Activated CD4-positive, alpha-beta memory T cell treated with anti-CD3 and anti-CD28 coated beads, Interleukin-2, amount 10 ng/mL, durations not matched to agents 7 days and 5 days (primary cell): Measurements from ENCODE around the gene NTSR1. TPM values are rescaled to one million over a fixed set of nuclear protein-coding genes. Genes with fewer than 3 reads are reported as not detected.

ENCODE experiments used
- CTCF ChIA-PET: fragments of 350-600 bp; sonication (Branson Sonifier 250); formaldehyde crosslinking; loops from one replicate; lab custom pipeline; 2021; ENCODE audit warnings: antibody characterized with exemption, inconsistent platforms; lab: Charles Lee
- POLR2A ChIA-PET: fragments of 350-600 bp; sonication (Branson Sonifier 250); formaldehyde crosslinking; loops from one replicate; lab custom pipeline; 2021; ENCODE audit warnings: antibody characterized with exemption; lab: Charles Lee
- DNase-seq: peaks from one replicate; pipeline ENCODE4 v3.0.0-alpha.2; 2020
- H3K27ac Mint-ChIP-seq: one replicate; pipeline ENCODE4 v1.8.0; 2021; ENCODE audit warnings: mild to moderate bottlenecking, mixed read lengths
- H3K27me3 Mint-ChIP-seq: one replicate; pipeline ENCODE4 v1.8.0; 2021; ENCODE audit warnings: mixed read lengths
- H3K36me3 Mint-ChIP-seq: one replicate; pipeline ENCODE4 v1.8.0; 2021; ENCODE audit warnings: low read depth, mixed read lengths
- H3K4me1 Mint-ChIP-seq: one replicate; pipeline ENCODE4 v1.8.0; 2021; ENCODE audit warnings: mixed read lengths
- H3K4me3 Mint-ChIP-seq: one replicate; pipeline ENCODE4 v1.8.0; 2021; ENCODE audit warnings: mild to moderate bottlenecking, mixed read lengths
- H3K9me3 Mint-ChIP-seq: one replicate; pipeline ENCODE4 v1.8.0; 2021; ENCODE audit warnings: mixed read lengths
- total RNA-seq, 2 experiments: library from RNA; stranded (reverse); gene quantifications; one replicate each; pipeline ENCODE4 v1.2.3, GENCODE V29; 2021

Gene NTSR1
- not detected for total RNA-seq

DNA sequence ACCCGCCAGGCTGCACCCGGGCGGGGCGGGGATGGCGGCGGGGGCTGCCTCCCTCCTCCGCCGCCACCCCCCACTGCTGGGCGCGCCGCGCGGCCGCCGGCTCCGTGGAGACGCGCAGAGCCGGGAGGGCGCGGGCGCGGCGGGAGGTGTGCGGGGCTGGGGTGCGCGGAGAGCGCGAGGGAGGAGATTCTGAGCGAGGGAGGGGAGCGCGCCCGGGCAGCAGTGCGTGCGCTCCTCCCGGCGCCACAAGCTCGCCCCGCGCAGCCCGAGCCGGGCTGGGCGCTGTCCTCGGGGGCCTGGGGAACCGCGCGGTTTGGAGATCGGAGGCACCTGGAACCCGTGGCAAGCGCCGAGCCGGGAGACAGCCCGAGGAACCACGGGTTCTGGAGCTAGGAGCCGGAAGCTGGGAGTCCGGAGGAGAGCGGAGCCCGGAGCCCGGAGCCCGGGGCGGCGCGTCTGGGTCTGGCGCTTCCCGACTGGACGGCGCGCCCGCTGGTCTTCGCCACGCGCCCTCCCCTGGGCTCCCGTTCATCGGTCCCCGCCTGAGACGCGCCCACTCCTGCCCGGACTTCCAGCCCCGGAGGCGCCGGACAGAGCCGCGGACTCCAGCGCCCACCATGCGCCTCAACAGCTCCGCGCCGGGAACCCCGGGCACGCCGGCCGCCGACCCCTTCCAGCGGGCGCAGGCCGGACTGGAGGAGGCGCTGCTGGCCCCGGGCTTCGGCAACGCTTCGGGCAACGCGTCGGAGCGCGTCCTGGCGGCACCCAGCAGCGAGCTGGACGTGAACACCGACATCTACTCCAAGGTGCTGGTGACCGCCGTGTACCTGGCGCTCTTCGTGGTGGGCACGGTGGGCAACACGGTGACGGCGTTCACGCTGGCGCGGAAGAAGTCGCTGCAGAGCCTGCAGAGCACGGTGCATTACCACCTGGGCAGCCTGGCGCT lies at the start of gene NTSR1:
Gene NTSR1, plus strand, starts transcription at position 246 of the 946 bp plus-strand sequence. Its CDS starts 372 bp downstream, at position 618.
- H3K27me3 Mint-ChIP-seq: peaks cover 27% of the 10 kb centered on the region
- H3K27ac Mint-ChIP-seq: no peak within 1 kb of the TSS
- DNase-seq: no peak
- no peaks in the 10 kb centered on the region for H3K9me3 Mint-ChIP-seq
- no peaks in the 10 kb centered on the region for H3K36me3 Mint-ChIP-seq
- peaks cover 11% of the 10 kb centered on the region for H3K4me1 Mint-ChIP-seq
- ChIA-PET CTCF (interaction anchor here (0.9 kb wide), 1 partner anchor 12 kb away, joined by 3 read pairs; no protein-coding TSS in a partner anchor), POLR2A (no interaction called here)
- H3K4me3 Mint-ChIP-seq: no peak within 1 kb of the TSS

DNA sequence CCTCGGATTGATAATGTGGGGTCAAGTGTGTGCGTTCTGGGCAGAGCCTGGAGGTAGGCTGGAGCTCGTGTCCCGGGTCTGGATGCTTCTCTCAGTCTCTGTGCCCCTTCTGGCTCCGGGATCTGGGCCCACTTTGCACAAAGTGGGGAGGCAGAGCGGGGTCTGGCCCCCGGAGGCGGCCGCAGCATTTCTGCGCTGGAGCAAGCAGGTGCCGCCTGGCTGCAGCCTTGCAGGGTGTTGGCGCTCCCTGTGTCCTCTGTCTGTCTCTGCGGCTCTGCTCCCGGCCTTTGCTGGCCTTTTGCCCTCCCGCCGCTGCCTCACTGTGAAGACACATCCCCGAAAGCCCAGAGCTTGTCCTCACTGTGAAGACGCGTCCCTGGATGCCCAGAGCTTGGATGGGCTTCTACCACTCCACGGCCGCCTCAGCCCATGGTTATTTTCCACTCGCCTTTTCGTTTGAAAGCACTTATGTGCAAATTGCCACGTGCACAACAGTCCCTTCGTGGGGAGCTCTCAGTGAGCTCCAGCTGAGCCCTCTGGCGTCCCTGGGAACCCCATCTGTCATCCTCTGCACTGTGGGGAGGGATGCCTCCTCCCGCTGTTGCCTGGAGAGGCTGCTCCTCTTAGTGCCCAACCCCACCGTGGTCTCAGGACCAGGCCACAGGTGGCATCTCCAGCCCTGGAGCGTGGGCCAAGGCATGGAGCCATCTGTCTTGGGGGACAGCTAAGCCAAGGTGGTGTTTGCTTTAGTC lies 49.0 kb upstream of the NTSR1 start:
- Mint-ChIP-seq H3K27ac (no peak overlapping the region), H3K36me3 (peaks cover 15% of the 10 kb centered on the region), H3K9me3 (no peaks in the 10 kb centered on the region), H3K4me1 (no peaks in the 10 kb centered on the region), H3K27me3 (no peaks in the 10 kb centered on the region), H3K4me3 (no peak overlapping the region)
- POLR2A ChIA-PET: no interaction called here
- DNase-seq: no peak
- CTCF ChIA-PET: no interaction called here

DNA sequence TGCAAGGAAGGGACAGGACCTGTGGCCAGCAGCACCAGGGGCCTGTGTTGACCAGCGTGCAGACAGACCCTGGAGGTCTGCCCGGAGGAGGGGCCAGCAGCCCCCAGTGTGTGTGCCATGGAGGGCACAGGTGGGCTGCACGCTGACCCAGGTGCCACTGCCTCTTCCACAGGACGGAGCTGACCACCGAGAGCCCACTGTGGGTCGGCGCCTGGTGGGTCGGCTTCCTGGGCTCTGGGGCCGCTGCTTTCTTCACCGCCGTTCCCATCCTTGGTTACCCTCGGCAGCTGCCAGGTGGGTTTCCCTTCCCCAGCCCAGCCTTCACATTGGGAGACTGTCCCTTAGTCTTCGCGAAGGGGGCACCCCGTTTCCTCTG lies 48.4 kb upstream of the NTSR1 start:
- POLR2A ChIA-PET: no interaction called here
- H3K4me1 Mint-ChIP-seq: no peaks in the 10 kb centered on the region
- CTCF ChIA-PET: no interaction called here

DNA sequence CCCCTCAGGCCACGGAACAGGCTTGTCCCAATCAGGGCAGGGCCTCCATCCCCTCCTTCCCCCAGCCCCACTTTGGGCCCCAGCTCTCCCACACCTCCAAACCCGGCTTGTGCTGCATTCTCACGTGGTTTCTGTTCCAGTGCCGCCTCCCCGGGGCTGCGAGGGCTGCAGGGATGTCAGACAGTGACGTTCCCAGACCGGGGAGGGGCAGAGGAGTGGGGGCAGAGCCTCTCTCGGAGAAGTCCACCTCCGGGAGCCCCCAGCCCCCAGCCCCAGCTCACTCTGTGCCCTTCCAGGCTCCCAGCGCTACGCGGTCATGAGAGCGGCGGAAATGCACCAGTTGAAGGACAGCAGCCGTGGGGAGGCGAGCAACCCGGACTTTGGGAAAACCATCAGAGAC lies 47.9 kb upstream of the NTSR1 start:
- Mint-ChIP-seq H3K27ac (no peak overlapping the region), H3K4me3 (no peak overlapping the region), H3K4me1 (no peaks in the 10 kb centered on the region), H3K27me3 (no peaks in the 10 kb centered on the region), H3K36me3 (peaks cover 15% of the 10 kb centered on the region), H3K9me3 (no peaks in the 10 kb centered on the region)
- no peak for DNase-seq
- ChIA-PET CTCF (no interaction called here), POLR2A (no interaction called here)

More for the DNA sequence above, 48.4 kb upstream of the NTSR1 start:
- H3K9me3 Mint-ChIP-seq: no peaks in the 10 kb centered on the region
- H3K27ac Mint-ChIP-seq: no peak overlapping the region
- no peak overlapping the region for H3K4me3 Mint-ChIP-seq
- no peak for DNase-seq
- peaks cover 15% of the 10 kb centered on the region for H3K36me3 Mint-ChIP-seq
- H3K27me3 Mint-ChIP-seq: no peaks in the 10 kb centered on the region

DNA sequence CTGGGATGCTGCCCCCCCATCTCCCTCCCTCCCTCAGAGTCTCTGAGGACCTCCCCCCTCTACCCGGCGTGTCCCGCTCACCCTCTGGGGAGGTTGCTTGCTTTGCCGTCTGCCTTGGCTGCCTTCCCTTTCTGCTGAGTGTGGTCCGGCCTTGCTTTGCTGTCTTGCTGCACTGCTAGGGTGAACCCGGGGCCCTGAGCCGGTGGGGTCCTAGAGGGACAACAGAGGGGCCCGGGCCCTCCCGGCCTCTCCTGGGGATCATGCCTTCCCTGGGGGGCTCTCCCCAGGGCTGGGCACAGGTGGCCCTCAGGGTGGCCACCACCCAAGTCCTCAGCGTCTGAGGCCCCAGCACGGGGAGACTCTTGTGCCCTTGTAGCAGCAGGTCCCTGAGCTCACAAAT lies 47.0 kb upstream of the NTSR1 start:
- no peaks in the 10 kb centered on the region for H3K9me3 Mint-ChIP-seq
- H3K27me3 Mint-ChIP-seq: no peaks in the 10 kb centered on the region
- H3K4me1 Mint-ChIP-seq: no peaks in the 10 kb centered on the region
- DNase-seq: no peak
- no peak overlapping the region for H3K27ac Mint-ChIP-seq
- H3K4me3 Mint-ChIP-seq: no peak overlapping the region
- ChIA-PET POLR2A (no interaction called here), CTCF (no interaction called here)
- peaks cover 15% of the 10 kb centered on the region for H3K36me3 Mint-ChIP-seq

DNA sequence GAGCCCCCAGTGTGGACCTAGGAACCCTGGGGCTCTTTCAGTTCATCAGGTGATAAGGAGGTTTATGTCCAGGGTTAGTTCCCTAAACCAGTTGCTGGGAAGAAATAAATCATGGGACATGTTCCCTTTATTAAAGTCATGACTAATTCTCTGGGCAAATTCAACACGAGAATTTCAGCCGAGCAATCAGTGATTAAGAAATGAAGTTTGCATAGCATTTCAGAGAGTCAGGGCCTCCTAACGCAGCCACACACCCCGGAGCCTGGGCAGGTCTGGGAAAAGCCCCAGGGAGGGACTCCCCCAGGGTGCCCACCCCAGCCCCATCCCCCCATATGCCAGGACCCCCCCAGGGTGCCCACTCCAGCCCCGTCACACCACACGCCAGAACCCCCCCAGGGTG lies 46.2 kb upstream of the NTSR1 start:
- Mint-ChIP-seq H3K9me3 (no peaks in the 10 kb centered on the region), H3K27me3 (no peaks in the 10 kb centered on the region), H3K4me3 (no peak overlapping the region), H3K36me3 (peaks cover 17% of the 10 kb centered on the region), H3K4me1 (no peaks in the 10 kb centered on the region), H3K27ac (no peak overlapping the region)
- ChIA-PET POLR2A (no interaction called here), CTCF (no interaction called here)
- no peak for DNase-seq

DNA sequence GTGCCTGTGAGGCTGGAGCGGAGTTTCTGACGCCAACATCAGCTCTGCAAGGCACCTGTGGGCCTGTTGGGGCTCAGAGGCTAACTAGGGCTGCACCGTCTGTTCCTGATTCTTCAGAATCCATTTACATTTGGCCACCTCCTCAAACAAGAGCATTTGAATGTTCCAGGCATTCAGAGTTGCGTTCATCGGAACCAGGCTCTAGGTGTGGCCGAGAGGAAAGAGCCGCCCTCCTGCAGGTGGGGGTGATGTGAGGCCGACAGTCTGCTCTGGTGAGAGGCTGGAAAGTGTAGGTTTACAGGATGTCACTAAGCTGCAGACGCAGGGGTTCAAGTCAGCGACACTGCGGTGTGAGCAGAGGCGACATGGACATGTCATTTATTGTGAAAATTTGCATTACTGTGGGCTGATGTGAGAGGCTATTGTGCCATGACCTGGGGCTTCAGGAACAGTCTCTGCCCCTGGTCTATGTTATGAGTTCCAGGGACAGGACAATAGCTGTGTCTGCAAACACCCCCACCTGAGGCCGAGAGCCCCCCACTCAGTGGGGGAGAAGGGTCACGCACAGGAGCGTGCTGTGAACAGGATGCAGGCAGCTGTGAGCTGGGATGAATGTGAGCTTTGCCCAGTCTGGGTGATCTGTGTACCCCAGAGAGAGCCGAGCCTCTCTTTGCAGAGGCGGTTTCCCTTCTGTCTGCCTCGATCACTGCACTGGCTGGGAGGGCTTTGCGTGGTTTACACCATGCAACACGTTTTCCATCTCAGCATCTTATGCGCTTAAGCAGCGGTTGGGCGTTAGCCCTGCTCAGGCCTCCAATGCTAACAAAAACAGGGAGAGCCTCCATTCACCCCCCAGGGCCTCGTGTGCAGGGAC lies 45.3 kb upstream of the NTSR1 start:
- Mint-ChIP-seq H3K27me3 (no peaks in the 10 kb centered on the region), H3K4me3 (no peak overlapping the region), H3K9me3 (no peaks in the 10 kb centered on the region), H3K36me3 (peaks cover 23% of the 10 kb centered on the region), H3K4me1 (peaks cover under 1% of the 10 kb centered on the region), H3K27ac (no peak overlapping the region)
- CTCF ChIA-PET: no interaction called here
- POLR2A ChIA-PET: interaction anchor here (0.9 kb wide), 1 partner anchor 12 kb away, joined by 3 read pairs; no protein-coding TSS in a partner anchor
- DNase-seq: no peak

DNA sequence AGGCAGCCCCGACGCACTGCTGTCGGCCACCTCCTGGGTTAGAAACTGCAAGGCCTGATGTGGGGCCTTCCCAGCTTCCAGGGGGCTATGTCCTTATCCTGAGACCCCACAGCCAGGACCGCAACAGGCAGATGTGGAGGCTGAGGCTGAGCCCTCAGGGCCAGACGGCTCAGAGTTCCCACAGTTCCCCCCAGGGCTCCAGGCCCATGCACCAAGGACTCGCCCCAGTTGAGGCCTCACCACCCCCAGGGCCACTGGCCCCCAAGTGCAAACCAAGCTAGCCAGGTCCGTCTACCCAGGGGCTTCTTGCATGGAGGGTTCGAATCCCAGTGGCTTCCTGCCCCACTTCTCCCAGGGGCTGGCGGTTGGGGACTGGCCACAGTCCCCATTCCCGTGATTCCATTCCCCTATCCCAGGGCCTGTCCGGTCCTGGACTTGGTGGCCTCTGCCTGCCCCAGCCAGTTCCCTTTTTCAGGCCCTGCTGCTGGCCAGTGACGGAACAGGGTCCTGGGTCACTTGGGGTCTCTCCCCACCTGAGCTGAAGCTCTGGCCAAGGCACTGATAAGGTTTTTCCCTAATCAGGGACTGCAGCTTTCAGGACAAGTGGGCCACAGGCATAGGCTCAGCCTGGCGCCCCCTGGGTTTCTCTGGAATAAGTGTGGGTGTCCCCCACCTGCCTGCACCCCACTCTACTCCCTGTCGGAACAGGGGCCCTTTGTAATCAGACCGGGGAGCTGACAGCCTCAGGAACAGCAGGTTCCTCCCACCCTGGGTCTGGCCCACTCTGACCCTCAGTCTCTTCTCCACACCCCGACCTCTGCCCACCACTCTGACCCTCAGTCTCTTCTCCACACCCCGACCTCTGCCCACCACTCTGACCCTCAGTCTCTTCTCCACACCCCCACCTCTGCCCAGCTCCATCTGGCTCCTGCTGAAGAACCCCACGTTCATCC lies 44.3 kb upstream of the NTSR1 start:
- Mint-ChIP-seq H3K9me3 (no peaks in the 10 kb centered on the region), H3K27me3 (no peaks in the 10 kb centered on the region), H3K4me3 (no peak overlapping the region), H3K4me1 (peaks cover 3% of the 10 kb centered on the region), H3K36me3 (peaks cover 21% of the 10 kb centered on the region), H3K27ac (no peak overlapping the region)
- CTCF ChIA-PET: no interaction called here
- POLR2A ChIA-PET: no interaction called here
- no peak for DNase-seq

DNA sequence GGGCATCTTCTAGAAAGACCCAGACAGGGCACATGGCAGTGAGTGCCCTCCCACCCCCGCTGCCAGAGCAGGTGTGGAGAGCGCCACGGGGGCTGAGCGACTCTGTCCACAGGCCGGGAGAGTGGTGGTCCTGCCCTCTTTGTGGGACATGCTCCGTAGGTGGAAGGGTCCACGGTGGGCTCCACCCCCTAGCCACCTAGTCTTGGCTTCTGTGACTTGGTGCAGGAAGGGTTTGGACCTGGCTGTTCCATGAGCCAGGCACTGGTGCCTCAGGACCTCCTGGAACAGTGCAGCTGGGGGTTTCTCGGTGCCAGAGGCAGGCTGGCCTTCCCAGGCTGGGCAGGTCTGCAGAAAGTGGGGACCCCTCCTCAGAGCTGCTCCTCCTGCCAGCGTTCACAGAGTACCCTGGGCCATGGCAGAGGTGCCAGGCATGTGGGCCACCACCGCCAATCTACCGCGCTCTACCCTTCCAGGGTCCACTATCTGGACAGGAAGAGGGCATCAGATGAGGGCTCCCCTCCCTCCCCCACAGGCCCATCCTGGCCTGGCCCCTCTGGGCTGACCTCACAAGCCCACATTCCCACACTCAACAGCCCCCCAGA lies 43.4 kb upstream of the NTSR1 start:
- Mint-ChIP-seq H3K9me3 (no peaks in the 10 kb centered on the region), H3K4me3 (no peak overlapping the region), H3K27me3 (no peaks in the 10 kb centered on the region), H3K36me3 (peaks cover 18% of the 10 kb centered on the region), H3K4me1 (peaks cover 3% of the 10 kb centered on the region), H3K27ac (no peak overlapping the region)
- CTCF ChIA-PET: no interaction called here
- POLR2A ChIA-PET: no interaction called here
- no peak for DNase-seq

DNA sequence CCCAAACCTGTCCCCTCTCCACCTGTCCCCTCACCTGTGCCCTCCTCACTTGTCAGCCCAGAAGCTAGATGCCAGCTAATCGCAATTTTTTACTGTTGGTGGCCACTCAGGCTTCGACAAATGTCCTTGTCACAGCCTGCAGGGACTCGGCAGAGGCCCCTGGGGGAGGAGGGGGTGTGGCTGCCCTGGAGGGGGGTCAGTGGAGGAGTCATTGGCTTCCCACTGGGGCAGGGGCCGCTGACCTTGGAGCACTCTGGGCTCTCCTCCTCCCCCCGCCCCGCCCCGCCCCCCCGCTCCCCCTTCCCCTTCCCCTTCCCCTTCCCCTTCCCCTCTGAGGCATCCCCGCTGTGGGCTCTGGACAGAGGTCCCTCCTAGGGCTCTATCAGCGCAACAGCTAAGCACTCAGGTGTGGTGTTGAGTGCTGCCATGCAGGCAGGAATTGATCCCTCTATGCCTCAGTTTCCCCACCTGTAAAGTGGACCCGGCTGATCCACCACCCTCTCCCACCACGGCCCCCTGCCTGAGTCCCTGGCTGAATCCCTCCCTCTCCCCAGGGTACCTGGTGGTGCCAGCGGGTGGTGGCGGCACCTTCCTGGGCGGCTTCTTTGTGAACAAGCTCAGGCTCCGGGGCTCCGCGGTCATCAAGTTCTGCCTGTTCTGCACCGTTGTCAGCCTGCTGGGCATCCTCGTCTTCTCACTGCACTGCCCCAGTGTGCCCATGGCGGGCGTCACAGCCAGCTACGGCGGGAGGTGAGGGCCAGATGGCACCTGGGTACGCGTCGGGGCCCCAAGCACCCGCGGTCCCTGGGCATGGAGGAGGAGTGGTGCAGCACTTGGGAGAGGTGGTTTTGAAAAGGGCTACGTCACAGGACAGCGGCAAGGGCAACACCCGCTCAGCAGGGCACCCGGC lies 42.6 kb upstream of the NTSR1 start:
- DNase-seq: no peak
- Mint-ChIP-seq H3K27me3 (no peaks in the 10 kb centered on the region), H3K9me3 (no peaks in the 10 kb centered on the region), H3K4me3 (no peak overlapping the region), H3K4me1 (peaks cover 3% of the 10 kb centered on the region), H3K27ac (no peak overlapping the region), H3K36me3 (peaks cover 18% of the 10 kb centered on the region)
- CTCF ChIA-PET: no interaction called here
- POLR2A ChIA-PET: no interaction called here
